ENCODE results near the gene HECW1. TPM values are rescaled to one million over a fixed set of nuclear protein-coding genes. Genes with fewer than 3 reads are reported as not detected.

Gene HECW1
- total and polyA plus RNA-seq, 2 of the 8 experiments (the other 6 are each of a cell fraction or from before 2014, with no cell fraction given) = 2.9 to 12.7 TPM

DNA sequence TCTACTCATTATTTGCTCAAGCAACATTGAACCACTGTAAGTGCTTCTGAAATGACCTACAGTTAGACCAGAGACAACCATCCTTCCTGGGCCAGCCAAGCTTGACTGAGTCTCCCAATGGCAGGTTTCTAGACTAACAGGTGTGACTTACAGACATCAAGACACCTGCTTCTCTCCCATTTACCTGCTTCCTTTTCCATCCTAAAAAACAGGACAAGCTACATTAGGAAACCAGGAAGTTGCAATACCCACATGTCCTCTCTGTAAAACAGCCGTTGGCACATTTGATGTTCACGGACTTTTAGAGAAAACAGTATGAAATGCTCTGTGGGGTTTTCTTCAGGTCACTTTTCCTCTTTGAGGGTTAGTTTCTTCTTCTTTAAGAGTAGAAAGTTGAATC lies 4.0 kb downstream of the HECW1 start:
- WGBS, 2 experiments (ENCODE audit: extremely low coverage in 1 of 2, insufficient coverage in 1 of 2, insufficient read length in 1 of 2, insufficient replicate concordance in 2 of 2, low coverage in 1 of 2, low lambda C conversion rate in 2 of 2, missing lambda C conversion rate in 1 of 2) = 89% methylated on average over 2 of the region's 2 CpGs; no CpG with 5 or more reads in 1 of the 2 experiments
- H3K9ac ChIP-seq (replicated peaks in 1 of 4; ENCODE audit: extremely low read depth in 1 of 4, low read depth in 3 of 4, low read length in 3 of 4) = no peak overlapping the region
- no peak overlapping the region for H2BK5ac ChIP-seq (ENCODE audit: low read depth, low read length)
- no peak for TF ChIP-seq SAP30 (IDR thresholded peaks at IDR 0.05; ENCODE audit: insufficient read depth, insufficient replicate concordance, low read length)
- no peak for TF ChIP-seq POLR2AphosphoS5 (IDR thresholded peaks at IDR 0.05; ENCODE audit: low read depth, low read length)
- peaks cover 14% of the 10 kb centered on the region for H3K23me2 ChIP-seq (ENCODE audit: low read depth, low read length)
- no peaks in the 10 kb centered on the region for H4K20me1 ChIP-seq (replicated peaks in 1 of 2; ENCODE audit: control insufficient read depth in 1 of 2, insufficient read depth in 2 of 2, low read length in 2 of 2)
- DNase-seq (ENCODE audit: low read depth in 1 of 2, low spot score in 2 of 2) = no peak
- no peak overlapping the region for H3K14ac ChIP-seq (ENCODE audit: insufficient read length)
- no peaks in the 10 kb centered on the region; the same call in 1 of the 2 replicates for H3K79me1 ChIP-seq (ENCODE audit: low read depth, low read length)
- H3K27ac ChIP-seq (ENCODE audit: low read depth, low read length) = no peak overlapping the region
- no peak overlapping the region for H4K8ac ChIP-seq (ENCODE audit: extremely low read depth, insufficient read depth, low read length)
- H3K4me1 ChIP-seq (replicated peaks in 1 of 4; ENCODE audit: control insufficient read depth in 3 of 4, insufficient read depth in 4 of 4, low read length in 3 of 4) = peaks cover 6 to 20% (median 14%) of the 10 kb centered on the region in 4 experiments
- no peak for FAIRE-seq
- no peak overlapping the region for H2BK15ac ChIP-seq (ENCODE audit: low read length)
- H3K36me3 ChIP-seq (ENCODE audit: control insufficient read depth in 2 of 4, insufficient read depth in 4 of 4, low read length in 3 of 4) = no peaks in the 10 kb centered on the region
- H2BK12ac ChIP-seq (ENCODE audit: low read depth, low read length) = no peak overlapping the region
- H3K79me2 ChIP-seq (ENCODE audit: control insufficient read depth in 1 of 2, insufficient read depth in 2 of 2, low read length in 2 of 2) = peaks cover 0 to 36% of the 10 kb centered on the region in 2 experiments; a peak in 3 of 4 replicates
- H4K91ac ChIP-seq (replicated peaks; ENCODE audit: insufficient read length, low read length) = no peak overlapping the region
- H3K9me3 ChIP-seq (ENCODE audit: insufficient read depth in 2 of 2, low read depth in 1 of 2, low read length in 1 of 2) = no peaks in the 10 kb centered on the region
- H3K4ac ChIP-seq (replicated peaks; ENCODE audit: insufficient read length, low read depth, low read length) = no peak overlapping the region
- no peak overlapping the region for H3K56ac ChIP-seq (replicated peaks; ENCODE audit: insufficient read length, low read depth, low read length)
- no peak overlapping the region; a peak in 1 of 4 replicates for H3K4me2 ChIP-seq (ENCODE audit: insufficient read depth in 1 of 2, low read depth in 2 of 2, low read length in 2 of 2)
- H2BK120ac ChIP-seq (replicated peaks; ENCODE audit: low read depth, low read length) = no peak overlapping the region
- H3K23ac ChIP-seq (ENCODE audit: insufficient read length) = no peak overlapping the region
- no peak overlapping the region for H2BK20ac ChIP-seq (ENCODE audit: low read length)
- H4K5ac ChIP-seq (ENCODE audit: insufficient read length, low read depth, low read length) = no peak overlapping the region
- H3K4me3 ChIP-seq (ENCODE audit: extremely low read depth in 1 of 4, insufficient read depth in 2 of 4, low read depth in 3 of 4, low read length in 4 of 4) = no peak overlapping the region
- ChIA-PET POLR2A (ENCODE audit: partially characterized antibody) (interaction anchor here (0.6 kb wide), 1 partner anchor 31 kb away, joined by 3 read pairs; no protein-coding TSS in a partner anchor), CTCF (ENCODE audit: partially characterized antibody) (interaction anchor here (1.1 to 4.0 kb wide), 2 partner anchors 9 to 45 kb away, joined by 5 to 24 read pairs; no protein-coding TSS in a partner anchor)
- no peak overlapping the region for H2AK5ac ChIP-seq (ENCODE audit: low read depth, low read length)
- peaks cover 2 to 7% (median 4%) of the 10 kb centered on the region in 4 experiments; a peak in 3 of 7 replicates for H3K27me3 ChIP-seq (replicated peaks in 1 of 4; ENCODE audit: control insufficient read depth in 3 of 4, extremely low read depth in 1 of 4, insufficient read depth in 3 of 4, low read length in 3 of 4)
- H2AFZ ChIP-seq (ENCODE audit: low read length) = no peak overlapping the region
- H3K18ac ChIP-seq (ENCODE audit: extremely low read depth, low read length) = no peak overlapping the region

Measured in H1 (cell line).